NCI-H1436 treated with DMSO at 0.1 percent for 48 hours (cell line): Measurements from ENCODE around the gene DDX50.
"Not testable (repeated sequence)": the region's sequence is repeated elsewhere in the genome, so short reads cannot be mapped to it uniquely, and the experiment has no call there.

Source experiments
- DNase-seq: peaks from one replicate; lab custom pipeline; 2025; lab: John Stamatoyannopoulos, UW

Gene DDX50

DNA sequence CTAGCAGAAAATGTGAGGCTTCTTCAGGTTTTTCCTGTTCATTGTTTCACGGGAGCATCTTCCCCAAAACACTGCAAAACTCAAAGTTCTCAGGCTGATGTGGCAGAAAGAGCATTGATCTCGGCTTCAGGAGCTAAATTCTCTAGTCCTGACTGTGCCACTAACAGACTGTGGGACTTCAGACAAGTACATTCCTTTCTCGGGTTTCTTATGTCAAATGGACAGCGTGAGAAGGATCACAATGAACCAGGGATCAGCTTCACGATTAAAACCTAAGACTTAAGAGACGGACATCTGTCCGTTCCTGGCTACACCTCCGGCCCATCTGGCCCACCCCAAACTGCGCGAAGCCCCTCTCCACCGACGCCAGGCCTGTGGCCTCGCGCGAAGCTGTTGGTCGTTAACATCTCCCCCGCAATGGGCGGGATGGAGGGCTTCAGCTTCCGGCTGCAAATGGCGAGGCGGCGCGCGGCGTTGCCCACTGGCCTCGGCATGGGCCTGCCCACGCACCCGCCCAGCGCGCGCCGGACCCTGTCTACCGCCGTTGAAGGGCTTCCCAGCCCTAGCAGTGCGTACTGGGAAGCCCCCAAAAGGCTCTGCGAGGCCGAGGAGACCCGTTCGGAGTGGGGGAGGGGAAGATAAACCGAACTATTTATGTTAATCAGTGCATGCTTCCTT is 549 bp upstream of the DDX50 start:
- no peak for DNase-seq

GRCh38 chr10:68902382-68902781 is 1.3 kb downstream of the DDX50 start:
- DNase-seq = no peak

DNA sequence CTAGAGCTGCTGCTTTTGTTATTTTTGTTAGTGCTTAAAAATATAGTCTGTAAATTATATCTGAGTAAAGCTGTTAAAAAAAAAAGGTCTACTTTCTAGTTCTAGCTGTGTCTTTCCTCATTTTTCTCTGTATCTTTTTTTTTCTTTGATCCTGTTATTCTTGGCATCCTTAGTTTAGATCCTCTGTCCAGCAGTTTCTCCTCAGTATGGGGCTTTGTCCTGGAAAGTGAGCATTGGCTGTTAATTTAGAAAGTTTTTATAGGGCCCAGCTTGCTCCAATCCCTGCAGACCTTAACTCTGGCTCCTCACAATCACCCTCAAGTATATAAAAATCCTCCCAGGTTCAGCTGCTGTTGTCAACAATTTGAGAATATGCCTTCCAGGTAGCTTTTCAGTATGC is 23.5 kb downstream of the DDX50 start:
- DNase-seq = no peak

DNA sequence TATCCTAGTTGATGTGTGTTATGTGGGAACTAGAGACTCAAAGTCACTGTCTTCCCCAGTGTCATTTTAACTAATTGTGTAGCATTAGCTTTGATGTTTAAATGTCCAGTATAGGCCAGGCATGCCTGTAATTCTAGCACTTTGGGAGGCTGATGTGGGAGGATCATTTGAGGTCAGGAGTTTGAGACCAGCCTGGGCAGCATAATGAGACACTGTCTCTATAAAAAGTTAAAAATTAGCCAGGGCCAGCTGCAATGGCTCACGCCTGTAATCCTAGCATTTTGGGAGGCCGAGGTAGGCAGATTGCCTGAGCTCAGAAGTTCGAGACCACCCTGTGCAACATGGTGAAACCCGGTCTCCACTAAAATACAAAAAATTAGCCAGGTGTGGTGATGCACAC is 24.4 kb downstream of the DDX50 start:
- DNase-seq = no peak

DNA sequence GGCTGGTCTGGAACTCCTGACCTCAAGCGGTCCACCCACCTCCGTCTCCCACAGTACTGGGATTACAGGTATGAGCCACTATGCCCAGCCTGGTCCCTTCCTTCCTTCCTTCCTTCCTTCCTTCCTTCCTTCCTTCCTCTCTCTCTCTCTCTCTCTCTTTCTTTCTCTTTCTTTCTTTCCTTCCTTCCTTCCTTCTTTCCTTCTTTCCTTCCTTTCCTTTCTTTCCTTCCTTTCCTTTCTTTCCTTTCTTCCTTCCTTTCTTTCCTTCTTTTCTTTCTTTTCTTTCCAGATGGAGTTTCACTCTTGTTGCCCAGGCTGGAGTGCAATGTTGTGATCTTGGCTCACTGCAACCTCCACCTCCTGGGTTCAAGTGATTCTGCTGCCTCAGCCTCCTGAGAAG is 28.0 kb downstream of the DDX50 start:
- not testable (repeated sequence) for DNase-seq

DNA sequence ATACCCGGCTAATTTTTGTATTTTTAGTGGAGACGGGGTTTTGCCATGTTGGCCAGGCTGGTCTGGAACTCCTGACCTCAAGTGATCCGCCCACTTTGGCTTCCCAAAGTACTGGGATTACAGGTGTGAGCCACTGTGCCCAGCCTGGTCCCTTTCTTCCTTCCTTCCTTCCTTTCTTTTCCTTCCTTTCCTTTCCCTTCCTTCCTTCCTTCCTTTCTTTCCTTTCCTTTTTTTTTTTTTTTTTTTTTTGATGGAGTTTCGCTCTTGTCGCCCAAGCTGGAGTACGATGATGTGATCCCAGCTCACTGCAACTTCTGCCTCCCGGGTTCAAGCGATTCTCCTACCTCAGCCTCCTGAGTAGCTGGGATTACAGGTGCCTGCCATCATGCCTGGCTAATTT is 28.8 kb downstream of the DDX50 start:
- not testable (repeated sequence) for DNase-seq

DNA sequence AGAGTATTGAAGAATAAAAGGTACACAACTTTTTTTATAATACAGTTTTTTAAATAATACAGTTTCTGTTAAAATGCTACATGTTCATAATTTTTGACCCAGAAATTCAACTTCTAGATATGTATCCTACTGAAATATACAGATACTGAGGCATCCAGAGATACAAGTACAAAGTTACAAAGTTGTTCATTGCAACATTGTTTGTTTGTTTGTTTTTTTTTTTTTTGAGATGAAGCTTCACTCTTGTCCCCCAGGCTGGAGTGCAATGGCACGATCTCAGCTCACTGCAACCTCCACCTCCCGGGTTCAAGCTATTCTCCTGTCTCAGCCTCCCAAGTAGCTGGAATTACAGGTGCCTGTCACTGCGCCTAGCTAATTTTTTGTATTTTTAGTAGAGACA is 31.7 kb downstream of the DDX50 start:
- not testable (repeated sequence) for DNase-seq

DNA sequence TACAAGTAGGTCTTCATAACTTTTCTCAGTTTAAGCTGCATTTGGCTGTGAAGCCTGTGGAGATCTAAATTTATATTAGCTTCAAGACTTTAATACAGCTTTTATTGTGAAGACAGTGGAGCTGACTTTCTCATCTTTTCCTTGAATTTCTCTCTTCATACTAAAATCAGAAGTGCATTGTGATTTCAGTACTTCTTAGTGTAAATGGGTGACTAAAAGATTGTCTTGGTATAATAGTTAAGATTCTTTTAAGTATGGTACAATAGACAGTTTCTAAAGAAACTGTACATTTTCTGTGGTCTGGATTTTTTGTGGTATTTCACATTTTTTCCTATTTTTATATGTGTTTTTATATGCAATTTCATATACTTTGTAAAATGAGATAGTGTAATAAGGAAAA is 33.9 kb downstream of the DDX50 start:
- DNase-seq = no peak

- DNase-seq = no peak
Measured at GRCh38 chr10:68938117-68938516, 37.0 kb downstream of the DDX50 start.

DNA sequence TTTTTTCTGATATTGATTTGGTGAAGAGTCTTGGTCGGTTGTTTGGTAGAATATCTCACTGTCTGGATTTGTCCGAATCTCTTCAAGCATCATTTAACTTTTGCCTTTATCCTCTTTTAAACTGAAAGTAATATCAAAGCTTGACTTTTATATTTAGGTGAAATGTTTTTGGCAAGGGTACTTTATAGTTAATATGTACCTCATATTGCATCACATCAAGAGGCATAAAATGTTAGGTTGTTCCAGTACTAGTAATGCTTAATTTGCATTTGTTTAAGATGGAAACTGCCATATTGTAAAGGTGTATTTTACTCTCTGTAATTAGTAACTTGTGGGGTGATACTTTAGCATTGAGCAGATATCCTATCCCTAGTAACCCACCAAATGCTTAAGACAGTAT is 37.8 kb downstream of the DDX50 start:
- no peak for DNase-seq

DNA sequence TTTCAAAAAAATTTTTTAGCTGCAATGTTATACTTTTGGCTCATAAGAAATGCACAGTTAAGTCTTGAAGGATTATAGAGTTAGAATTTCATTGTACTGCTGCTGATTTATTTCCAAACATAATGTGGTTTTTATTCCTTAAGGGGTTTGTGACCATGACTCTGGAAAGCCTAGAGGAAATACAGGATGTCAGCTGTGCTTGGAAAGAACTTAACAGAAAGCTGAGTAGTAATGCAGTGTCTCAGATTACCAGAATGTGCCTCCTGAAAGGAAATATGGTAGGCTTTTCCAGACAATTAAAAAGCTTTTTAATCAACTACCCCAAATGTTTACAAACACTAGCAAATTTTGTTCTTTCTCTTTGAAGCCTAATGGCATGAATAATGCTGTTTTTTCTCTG is 39.8 kb downstream of the DDX50 start:
- DNase-seq = not testable (repeated sequence)

DNA sequence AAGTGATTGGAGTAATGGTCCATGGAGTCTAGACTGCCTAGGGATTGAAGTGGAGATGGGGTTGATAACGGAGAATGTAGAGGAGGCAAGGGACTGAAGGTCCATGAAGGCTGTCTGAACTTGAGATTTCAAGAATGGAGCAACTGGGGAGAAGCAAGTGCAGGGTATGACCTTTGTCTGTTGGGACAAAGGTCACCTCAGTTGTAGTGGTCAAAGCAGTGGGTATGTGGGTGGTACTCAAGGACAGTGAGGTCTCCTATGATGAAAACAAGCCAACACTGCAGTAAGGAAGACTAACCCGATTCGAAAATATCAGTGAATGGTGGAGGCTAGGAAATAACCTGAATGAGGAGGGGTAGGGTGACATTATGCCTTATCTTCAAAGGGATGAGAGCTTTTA is 49.5 kb downstream of the DDX50 start:
- DNase-seq = no peak

DNA sequence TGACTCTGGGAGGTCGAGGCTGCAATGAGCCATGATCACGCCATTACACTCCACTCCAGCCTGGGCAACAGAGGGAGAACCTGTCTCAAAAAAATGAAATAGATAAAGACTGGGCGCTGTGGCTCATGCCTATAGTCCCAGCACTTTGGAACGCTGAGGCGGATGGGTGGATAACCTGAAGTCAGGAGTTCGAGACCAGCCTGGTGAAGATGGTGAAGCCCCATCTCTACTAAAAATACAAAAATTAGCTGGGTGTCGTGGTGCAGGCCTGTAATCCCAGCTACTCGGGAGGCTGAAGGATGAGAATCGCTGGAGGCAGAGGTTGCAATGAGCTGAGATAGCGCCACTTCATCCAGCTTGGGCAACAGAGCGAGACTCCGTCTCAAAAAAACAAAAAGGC is 53.8 kb downstream of the DDX50 start:
- DNase-seq = no peak

- DNase-seq = no peak
Measured at GRCh38 chr10:68955355-68955831, 54.3 kb downstream of the DDX50 start.

DNA sequence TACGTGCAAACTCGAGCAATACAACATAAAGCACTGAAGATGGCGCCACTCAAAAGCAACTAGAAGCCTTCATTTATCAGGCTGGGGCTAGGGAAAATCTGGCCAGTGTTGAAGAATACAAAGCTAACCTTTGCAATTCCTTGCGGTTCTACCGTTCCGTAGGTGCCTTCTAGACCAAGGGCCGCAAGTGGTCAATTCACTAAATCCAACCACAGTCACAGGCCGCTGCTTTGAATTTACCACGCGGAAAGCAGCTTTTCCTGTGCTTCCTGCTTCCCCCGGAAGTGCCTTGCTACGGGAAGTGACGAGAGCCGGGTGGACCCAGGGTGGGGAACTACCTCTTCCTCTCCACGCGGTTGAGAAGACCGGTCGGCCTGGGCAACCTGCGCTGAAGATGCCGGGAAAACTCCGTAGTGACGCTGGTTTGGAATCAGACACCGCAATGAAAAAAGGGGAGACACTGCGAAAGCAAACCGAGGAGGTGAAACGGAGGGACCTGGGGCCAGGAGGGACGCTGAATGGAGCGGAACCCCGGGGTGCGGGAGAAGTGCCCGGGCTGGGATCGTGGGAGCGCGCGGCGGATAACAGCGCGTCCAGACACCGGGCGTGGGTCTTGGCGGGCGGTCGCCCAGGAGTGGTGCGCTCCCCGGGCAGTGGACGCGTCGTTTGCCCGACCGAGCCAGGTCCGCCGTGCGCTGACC is 54.9 kb downstream of the DDX50 start, which contains the start of gene DDX21:
Gene DDX21 (plus strand): TSS at position 339 of the 701 bp plus-strand sequence. CDS start 56 bp downstream, at position 395.
- peak; percentile 83 for DNase-seq

DNA sequence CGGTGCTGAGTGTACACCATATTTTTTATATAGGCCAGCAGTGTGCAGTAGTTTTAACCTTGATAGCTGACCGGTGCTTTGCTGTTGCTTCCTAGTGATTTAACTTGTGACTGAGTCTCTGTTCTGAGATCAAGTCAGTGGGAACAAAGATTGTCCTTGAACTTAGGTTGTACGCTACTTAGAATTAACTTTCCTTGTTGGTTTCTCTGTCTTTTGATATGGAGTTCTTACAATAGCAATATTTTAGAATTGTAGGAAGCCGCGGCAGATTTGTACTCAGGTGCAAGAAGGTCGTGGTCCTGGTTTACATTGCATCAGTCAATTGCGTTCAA is 56.1 kb downstream of the DDX50 start:
- DNase-seq = no peak

GRCh38 chr10:68957654-68958053 is 56.5 kb downstream of the DDX50 start:
- no peak for DNase-seq

DNA sequence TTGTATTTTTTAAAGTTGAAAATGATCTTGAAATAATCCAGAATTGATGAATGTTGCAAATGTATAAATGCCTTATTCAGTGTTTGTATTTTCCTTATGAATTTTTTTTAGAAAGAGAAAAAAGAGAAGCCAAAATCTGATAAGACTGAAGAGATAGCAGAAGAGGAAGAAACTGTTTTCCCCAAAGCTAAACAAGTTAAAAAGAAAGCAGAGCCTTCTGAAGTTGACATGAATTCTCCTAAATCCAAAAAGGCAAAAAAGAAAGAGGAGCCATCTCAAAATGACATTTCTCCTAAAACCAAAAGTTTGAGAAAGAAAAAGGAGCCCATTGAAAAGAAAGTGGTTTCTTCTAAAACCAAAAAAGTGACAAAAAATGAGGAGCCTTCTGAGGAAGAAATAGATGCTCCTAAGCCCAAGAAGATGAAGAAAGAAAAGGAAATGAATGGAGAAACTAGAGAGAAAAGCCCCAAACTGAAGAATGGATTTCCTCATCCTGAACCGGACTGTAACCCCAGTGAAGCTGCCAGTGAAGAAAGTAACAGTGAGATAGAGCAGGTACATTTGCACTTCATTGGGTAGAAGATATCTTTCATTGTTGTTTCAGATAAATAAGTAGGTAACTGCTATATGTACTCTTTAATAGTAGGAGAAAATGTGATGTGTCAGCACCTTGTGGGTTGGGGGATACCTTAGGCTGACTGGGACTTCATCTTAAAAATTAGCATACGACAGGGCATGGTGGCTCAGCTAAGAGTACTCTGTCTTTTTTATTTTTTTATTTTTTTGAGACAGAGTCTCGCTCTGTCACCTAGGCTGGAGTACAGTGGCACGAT is 58.8 kb downstream of the DDX50 start:
- DNase-seq = no peak

- DNase-seq = no peak
Measured at GRCh38 chr10:68963151-68963550, 62.0 kb downstream of the DDX50 start.

GRCh38 chr10:68973975-68974374 is 72.9 kb downstream of the DDX50 start:
- no peak for DNase-seq

DNA sequence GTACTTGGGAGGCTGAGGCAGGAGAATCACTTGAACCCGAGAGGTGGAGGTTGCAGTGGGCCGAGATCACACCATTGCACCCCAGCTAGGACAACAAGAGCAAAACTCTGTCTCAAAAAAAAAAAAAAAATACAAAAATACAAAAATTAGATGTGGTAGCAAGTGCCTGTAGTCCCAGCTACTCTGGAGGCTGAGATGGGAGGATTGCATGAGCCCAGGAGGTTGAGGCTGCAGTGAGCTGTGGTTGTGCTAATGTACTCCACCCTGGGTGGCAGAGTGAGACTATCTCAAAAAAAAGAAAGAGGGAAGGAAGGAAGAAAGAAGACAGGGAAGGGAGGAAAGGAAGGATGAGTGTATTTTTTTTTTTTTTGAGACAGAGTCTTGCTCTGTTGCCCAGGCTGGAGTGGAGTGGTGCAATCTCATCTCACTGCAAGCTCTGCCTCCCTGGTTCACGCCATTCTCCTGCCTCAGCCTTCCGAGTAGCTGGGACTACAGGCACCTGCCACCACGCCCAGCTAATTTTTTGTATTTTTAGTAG is 74.9 kb downstream of the DDX50 start:
- not testable (repeated sequence) for DNase-seq

GRCh38 chr10:68979738-68980137 is 78.6 kb downstream of the DDX50 start:
- DNase-seq = not testable (repeated sequence)

DNA sequence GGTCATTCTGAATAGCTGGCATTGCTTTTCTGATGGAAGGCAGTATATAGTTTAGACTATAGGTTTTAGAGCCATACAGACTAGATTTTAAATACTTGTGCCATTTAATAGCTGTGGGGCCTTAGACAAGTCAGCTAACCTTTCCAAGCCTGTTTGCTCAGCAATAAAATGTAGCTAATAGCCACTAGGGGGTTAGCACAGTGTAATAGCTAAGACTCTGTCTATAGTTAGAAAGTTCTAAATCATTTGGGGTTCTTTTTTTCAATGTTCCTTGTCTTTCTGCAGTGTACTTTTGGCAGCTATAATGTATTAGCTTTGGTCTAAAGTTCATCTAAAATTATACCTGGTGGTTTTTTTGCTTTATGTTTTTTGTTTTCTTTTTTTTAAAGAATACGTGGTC is 80.0 kb downstream of the DDX50 start:
- DNase-seq = no peak
